ENCODE measurements around the gene SHTN1.

DNA sequence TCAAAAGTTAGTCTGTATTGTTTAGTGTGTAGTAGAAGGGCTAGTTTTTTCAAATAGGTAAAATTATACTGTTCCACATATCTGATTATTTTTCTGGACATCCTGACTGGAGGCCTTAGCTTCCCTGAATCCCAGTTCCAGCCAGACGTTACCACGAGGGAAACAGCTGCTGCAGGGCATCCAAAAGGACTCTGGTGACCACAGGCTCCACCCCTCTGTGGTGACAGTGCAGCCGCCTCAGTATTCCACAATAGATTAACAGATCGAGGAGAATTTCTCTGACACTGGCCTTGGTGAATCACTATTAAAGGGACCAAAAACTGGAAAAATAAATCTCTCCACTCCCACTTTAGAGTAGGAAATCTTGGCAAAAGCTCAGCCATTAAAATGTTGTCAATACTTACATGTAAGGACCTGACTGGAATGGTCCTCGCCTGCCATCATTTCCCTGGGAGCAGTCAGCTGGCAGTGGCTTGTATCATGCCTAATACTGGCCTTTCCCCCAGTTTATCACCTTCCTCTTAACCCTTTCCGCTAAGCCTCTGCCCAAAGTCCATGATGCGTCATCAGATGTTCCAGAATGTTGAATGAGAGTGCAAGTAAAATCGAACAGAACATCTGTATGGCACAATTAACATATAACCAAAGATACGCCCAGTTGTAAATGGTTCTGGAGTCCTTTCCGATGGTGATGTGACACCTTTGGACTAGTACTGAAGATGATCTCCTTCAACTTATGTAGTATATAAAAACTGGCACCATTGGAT lies 124.1 kb downstream of the SHTN1 start:
- TF ChIP-seq, protein P1, sequence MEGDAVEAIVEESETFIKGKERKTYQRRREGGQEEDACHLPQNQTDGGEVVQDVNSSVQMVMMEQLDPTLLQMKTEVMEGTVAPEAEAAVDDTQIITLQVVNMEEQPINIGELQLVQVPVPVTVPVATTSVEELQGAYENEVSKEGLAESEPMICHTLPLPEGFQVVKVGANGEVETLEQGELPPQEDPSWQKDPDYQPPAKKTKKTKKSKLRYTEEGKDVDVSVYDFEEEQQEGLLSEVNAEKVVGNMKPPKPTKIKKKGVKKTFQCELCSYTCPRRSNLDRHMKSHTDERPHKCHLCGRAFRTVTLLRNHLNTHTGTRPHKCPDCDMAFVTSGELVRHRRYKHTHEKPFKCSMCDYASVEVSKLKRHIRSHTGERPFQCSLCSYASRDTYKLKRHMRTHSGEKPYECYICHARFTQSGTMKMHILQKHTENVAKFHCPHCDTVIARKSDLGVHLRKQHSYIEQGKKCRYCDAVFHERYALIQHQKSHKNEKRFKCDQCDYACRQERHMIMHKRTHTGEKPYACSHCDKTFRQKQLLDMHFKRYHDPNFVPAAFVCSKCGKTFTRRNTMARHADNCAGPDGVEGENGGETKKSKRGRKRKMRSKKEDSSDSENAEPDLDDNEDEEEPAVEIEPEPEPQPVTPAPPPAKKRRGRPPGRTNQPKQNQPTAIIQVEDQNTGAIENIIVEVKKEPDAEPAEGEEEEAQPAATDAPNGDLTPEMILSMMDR (IDR thresholded peaks at IDR 0.05) = no peak
- no peak for TF ChIP-seq POLR2A (IDR thresholded peaks at IDR 0.05)
